Stomach (tissue), 9 donors: Measurements from ENCODE around the gene WDR3. TPM values are rescaled to one million over a fixed set of nuclear protein-coding genes. Genes with fewer than 3 reads are reported as not detected.

Experiments used
- DNase-seq, 2 donors: peaks; one replicate each; pipeline versions ENCODE4 v3.0.0 to v3.0.0-alpha.2; 2013 to 2019
- H3K27ac ChIP-seq, 5 donors: fragments of 200-600 bp in 4 of 5; sonication (generic) in 4 of 5; one replicate each; pipeline ENCODE4 v1.5.1; 2013 to 2019; ENCODE audit warnings: mild to moderate bottlenecking in 1 of 5, moderate library complexity in 1 of 5
- H3K27me3 ChIP-seq, 3 donors: fragments of 200-600 bp; sonication (generic); one replicate each; pipeline ENCODE4 v1.5.1; 2017 to 2019; ENCODE audit warnings: mixed run types in 1 of 3
- H3K36me3 ChIP-seq, 4 donors: fragments of 200-600 bp; sonication (generic); 1 replicate in 3 of 4; 2 replicates in 1 of 4; pipeline ENCODE4 v1.5.1; 2016 to 2019
- H3K4me1 ChIP-seq, 4 donors: fragments of 200-600 bp; sonication (generic); one replicate each; pipeline ENCODE4 v1.5.1; 2016 to 2019
- H3K4me3 ChIP-seq, 4 donors: fragments of 200-600 bp; sonication (generic) in 3 of 4; one replicate each; pipeline ENCODE4 v1.5.1; 2016 to 2019; ENCODE audit warnings: mild to moderate bottlenecking in 1 of 4
- H3K9me3 ChIP-seq, 4 donors: fragments of 200-600 bp; sonication (generic); one replicate each; pipeline ENCODE4 v1.5.1; 2016 to 2019
- CTCF ChIP-seq, 7 experiments: fragments of 450-650 bp in 4 of 7; fragments of 200-600 bp in 3 of 7; sonication (generic) in 3 of 7; IDR thresholded peaks; one replicate each; pipeline ENCODE4 v1.5.1; 2016 to 2019; ENCODE audit warnings: antibody characterized with exemption in 7 of 7, control low read depth in 2 of 7, mild to moderate bottlenecking in 1 of 7
- EP300 ChIP-seq: sonication (generic); formaldehyde crosslinking; IDR thresholded peaks from one replicate; pipeline ENCODE4 v1.6.1; 2017; ENCODE audit warnings: antibody characterized with exemption
- POLR2A ChIP-seq, 4 donors: fragments of 450-650 bp; IDR thresholded peaks; one replicate each; pipeline ENCODE4 v1.6.1; 2016; ENCODE audit warnings: antibody characterized with exemption in 4 of 4, control low read depth in 2 of 4, mild to moderate bottlenecking in 1 of 4, moderate library complexity in 1 of 4
- POLR2AphosphoS5 ChIP-seq, 3 donors: sonication (generic); formaldehyde crosslinking; IDR thresholded peaks; one replicate each; pipeline ENCODE4 v1.6.1; 2016; ENCODE audit warnings: antibody characterized with exemption in 3 of 3
- WGBS, 5 donors: extraction: QIAGEN DNeasy Blood & Tissue Kit in 3 of 5; methylation state at CpG; one replicate each; pipeline versions ENCODE4 v1.1.5 to v1.1.7; 2013 to 2018; 5-methylcytosine and 5-hydroxymethylcytosine counted together
- intact Hi-C: fragments of 100-400 bp; cut with DNase I; formaldehyde crosslinking; loops from one replicate; pipeline ENCODE4 v1.15.1; 2023; ENCODE audit warnings: low total_unique reads
- polyA plus RNA-seq, 3 donors: library from polyadenylated mRNA; stranded (reverse); fragments of 200-250 nt; gene quantifications; one replicate each; pipeline ENCODE4 v1.2.3, GENCODE V29; 2013
- total RNA-seq, 5 donors: library from RNA; depleted of rRNA; stranded (reverse); fragments of >200 nt; gene quantifications; one replicate each; pipeline versions ENCODE4 v1.1.0 to v1.2.3, GENCODE V29; 2014 to 2016
- donor health status: healthy with polysubstance abuse.
- donor health status: Bipolar disorder and iron deficiency.
- donor health status: healthy.

Gene WDR3
- total and polyA plus RNA-seq, 8 donors, result 1.4 to 16.9 (median 4.0) TPM; not detected in 1

- 58 to 81% (median 74%) methylated on average over 1 of the region's 1 CpG for WGBS, 5 donors
- TF ChIP-seq POLR2AphosphoS5 (IDR thresholded peaks at IDR 0.05) (no peak), POLR2A (IDR thresholded peaks at IDR 0.05) (no peak), EP300 (no peak), CTCF (IDR thresholded peaks at IDR 0.05) (no peak)
Observed at GRCh38 chr1:117985239-117985638, 55.7 kb downstream of the WDR3 start.

GRCh38 chr1:117985973-117986372 lies 56.4 kb downstream of the WDR3 start:
- H3K9me3 ChIP-seq, result no peaks in the 10 kb centered on the region
- no peaks in the 10 kb centered on the region for H3K4me1 ChIP-seq
- no peaks in the 10 kb centered on the region for H3K27me3 ChIP-seq
- H3K4me3 ChIP-seq, result no peak overlapping the region
- intact Hi-C loops, result no loop called here
- 55 to 84% (median 80%) methylated on average over 3 of the region's 3 CpGs for WGBS, 5 donors
- TF ChIP-seq POLR2AphosphoS5 (IDR thresholded peaks at IDR 0.05) (no peak), EP300 (no peak), POLR2A (IDR thresholded peaks at IDR 0.05) (no peak), CTCF (IDR thresholded peaks at IDR 0.05) (no peak)
- DNase-seq, result no peak
- H3K27ac ChIP-seq, result no peak overlapping the region
- no peaks in the 10 kb centered on the region for H3K36me3 ChIP-seq

More at GRCh38 chr1:117985239-117985638, 55.7 kb downstream of the WDR3 start:
- H3K4me1 ChIP-seq, result no peaks in the 10 kb centered on the region
- intact Hi-C loops, result no loop called here
- H3K27ac ChIP-seq, result no peak overlapping the region
- no peak overlapping the region for H3K4me3 ChIP-seq
- no peak for DNase-seq
- H3K36me3 ChIP-seq, result no peaks in the 10 kb centered on the region
- no peaks in the 10 kb centered on the region for H3K27me3 ChIP-seq
- no peaks in the 10 kb centered on the region for H3K9me3 ChIP-seq

GRCh38 chr1:118004312-118004711 lies 74.8 kb downstream of the WDR3 start:
- Histone ChIP-seq H3K4me1 (no peaks in the 10 kb centered on the region), H3K4me3 (no peak overlapping the region), H3K27ac (no peak overlapping the region), H3K36me3 (no peaks in the 10 kb centered on the region), H3K27me3 (peaks cover 0 to 7% (median 0%) of the 10 kb centered on the region in 3 donors), H3K9me3 (no peaks in the 10 kb centered on the region)
- no peak for DNase-seq
- no peak for TF ChIP-seq EP300
- TF ChIP-seq POLR2AphosphoS5 (IDR thresholded peaks at IDR 0.05), result no peak
- TF ChIP-seq CTCF (IDR thresholded peaks at IDR 0.05), result no peak
- no peak for TF ChIP-seq POLR2A (IDR thresholded peaks at IDR 0.05)
- 58 to 77% (median 62%) methylated on average over 5 of the region's 5 CpGs for WGBS, 5 donors
- intact Hi-C loops, result no loop called here

- Histone ChIP-seq H3K4me3 (no peak overlapping the region), H3K36me3 (no peaks in the 10 kb centered on the region), H3K27me3 (peaks cover 0 to 7% (median 0%) of the 10 kb centered on the region in 3 donors), H3K4me1 (no peaks in the 10 kb centered on the region), H3K27ac (no peak overlapping the region), H3K9me3 (no peaks in the 10 kb centered on the region)
- DNase-seq, result no peak
- WGBS, 5 donors, result 60 to 87% (median 71%) methylated on average over 2 of the region's 2 CpGs
- intact Hi-C loops, result no loop called here
- TF ChIP-seq CTCF (IDR thresholded peaks at IDR 0.05) (no peak), EP300 (no peak), POLR2AphosphoS5 (IDR thresholded peaks at IDR 0.05) (no peak), POLR2A (IDR thresholded peaks at IDR 0.05) (no peak)
Observed at GRCh38 chr1:118007391-118007790, 77.9 kb downstream of the WDR3 start.
